Fibroblast of mammary gland (primary cell): ENCODE data around the gene MYH10.

Experiments
- DNase-seq: peaks from one replicate; pipeline ENCODE4 v3.0.0-alpha.2; 2010; ENCODE audit warnings: low read depth
- H3K4me3 ChIP-seq: 2 replicates; pipeline ENCODE4 v1.5.1; 2011; ENCODE audit warnings: low read depth, mild to moderate bottlenecking, low read length, moderate library complexity; ENCODE audit not compliant: control insufficient read depth
- CTCF ChIP-seq: conservative IDR thresholded peaks from 2 replicates; pipeline ENCODE4 v1.5.1; 2011; ENCODE audit warnings: low read depth, low read length, inconsistent platforms; ENCODE audit not compliant: control insufficient read depth, insufficient read depth

Gene MYH10

GRCh38 chr17:8499171-8499570 lies 131.4 kb downstream of the MYH10 start:
- TF ChIP-seq CTCF = no peak
- no peak overlapping the region for H3K4me3 ChIP-seq
- DNase-seq = no peak

DNA sequence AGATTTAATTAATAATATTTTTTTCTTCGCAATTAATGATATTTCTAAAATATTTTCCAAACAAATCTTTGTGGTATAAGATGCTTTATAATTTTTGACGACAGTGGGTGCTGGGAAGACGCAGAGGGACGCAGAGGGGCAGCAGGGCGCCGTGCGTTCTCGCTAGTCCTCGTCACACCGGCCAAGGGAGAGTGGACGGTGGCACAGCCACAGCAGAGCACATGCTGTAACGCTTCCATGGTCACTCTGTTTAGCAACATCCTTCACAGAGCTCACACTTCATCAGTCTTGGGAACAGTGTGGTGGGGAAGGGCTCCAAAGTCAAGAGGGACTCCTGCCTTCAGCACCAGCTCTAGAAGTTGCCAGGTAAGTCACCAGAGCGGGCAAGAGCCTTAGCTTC lies 134.4 kb downstream of the MYH10 start:
- no peak for DNase-seq
- no peak overlapping the region for H3K4me3 ChIP-seq
- no peak for TF ChIP-seq CTCF

GRCh38 chr17:8494506-8495111 lies 135.9 kb downstream of the MYH10 start:
- H3K4me3 ChIP-seq = no peak overlapping the region
- TF ChIP-seq CTCF = no peak
- no peak for DNase-seq

DNA sequence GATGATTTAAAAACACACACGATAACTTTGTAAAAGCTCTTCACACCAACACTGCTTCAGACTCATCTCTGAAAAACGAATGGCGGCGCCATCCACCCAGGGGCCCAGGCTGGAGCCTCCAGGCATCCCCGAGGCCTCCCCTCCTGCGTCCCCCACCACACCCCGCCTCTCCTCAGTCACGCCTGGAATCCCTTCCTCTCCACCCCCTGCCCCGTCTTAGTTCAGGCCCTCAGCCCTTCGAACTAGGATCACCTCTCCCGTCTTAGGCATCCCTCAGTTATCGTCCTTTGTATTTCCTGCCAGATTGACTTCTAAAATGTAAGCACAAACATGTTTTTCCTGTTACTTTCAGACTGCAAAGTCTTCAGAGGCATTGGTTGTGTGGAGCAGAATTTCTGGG lies 136.5 kb downstream of the MYH10 start:
- DNase-seq = no peak
- TF ChIP-seq CTCF = no peak
- no peak overlapping the region for H3K4me3 ChIP-seq

DNA sequence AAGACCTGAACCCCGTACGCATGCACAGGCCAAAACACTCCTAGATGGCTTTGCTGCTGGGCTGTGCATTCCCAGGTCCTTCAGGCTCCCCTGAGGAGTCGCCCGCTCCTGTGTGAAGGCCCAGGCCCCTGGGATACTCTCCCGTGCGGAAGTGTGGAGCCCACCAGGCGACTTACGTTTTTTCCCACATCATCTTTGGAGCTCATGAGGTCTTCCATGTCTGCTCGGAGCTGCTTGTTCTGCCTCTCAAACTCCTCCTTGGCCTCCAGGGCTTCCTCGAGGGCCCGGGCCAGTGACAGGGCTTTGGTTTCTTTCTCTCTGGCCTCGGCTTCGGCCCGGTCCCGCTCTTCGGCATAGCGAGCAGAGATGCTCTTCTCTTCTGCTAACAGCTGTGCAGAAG lies 138.4 kb downstream of the MYH10 start:
- DNase-seq = no peak
- no peak for TF ChIP-seq CTCF
- H3K4me3 ChIP-seq = no peak overlapping the region

DNA sequence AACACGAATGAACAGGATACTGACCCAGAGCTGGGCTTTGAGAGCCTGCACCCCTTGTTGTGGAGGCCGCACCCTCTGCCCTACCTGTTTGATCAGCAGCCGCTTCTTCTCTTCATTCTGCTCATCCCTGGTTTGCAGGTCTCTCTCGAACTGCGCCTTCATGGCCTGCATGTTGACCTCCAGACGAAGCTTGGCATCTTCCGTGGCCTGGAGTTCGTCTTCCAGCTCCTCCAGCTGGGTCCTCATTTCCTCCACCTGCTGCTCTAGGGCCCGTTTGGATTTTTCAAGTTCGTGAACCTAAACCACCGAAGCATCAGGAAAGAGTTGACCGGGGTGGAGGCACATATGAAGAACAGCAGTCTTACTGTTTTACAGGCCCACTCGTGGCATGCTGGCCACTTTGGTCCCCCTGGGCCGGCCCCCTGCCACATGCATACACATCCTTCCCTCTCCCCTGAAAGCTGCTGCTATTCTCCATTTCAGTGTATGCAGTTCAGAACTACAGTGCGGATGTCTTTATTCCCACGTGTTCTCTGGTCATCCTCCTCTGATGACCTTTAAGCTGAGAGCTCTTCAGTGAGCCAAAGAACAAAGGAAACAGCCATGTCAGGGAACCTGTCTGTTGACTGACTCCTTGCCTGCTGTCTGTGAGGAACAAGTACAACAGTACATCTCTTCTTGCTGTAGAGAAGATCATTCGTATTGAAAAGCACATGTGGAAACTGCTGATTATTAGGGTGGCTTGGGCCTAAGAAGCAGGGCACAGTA lies 140.1 kb downstream of the MYH10 start:
- H3K4me3 ChIP-seq = no peak overlapping the region
- no peak for DNase-seq
- TF ChIP-seq CTCF = no peak
